ENCODE results near the gene NAPB. TPM values are rescaled to one million over a fixed set of nuclear protein-coding genes. Genes with fewer than 3 reads are reported as not detected.

Gene NAPB
- total and polyA plus RNA-seq, 2 experiments from 2014 or later, result 7.3 to 11.2 TPM

DNA sequence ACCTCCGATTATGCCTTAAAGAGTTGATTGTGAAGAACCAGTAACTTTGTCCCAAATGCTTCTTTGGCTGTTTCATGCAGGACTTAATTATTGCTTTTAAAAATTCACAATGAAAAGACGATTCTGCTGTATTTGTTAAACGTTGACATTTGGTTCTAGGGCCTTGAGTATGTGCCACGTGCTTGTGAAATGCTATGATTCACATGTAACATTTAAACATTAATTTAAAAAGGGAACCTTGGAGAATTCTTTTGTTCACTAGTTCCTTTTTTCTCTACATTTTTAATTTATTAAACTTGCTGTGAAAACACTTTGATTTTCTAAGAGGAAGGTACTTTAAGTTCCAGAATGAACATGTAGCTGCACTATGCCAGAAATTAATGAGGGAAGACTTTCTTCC, 49.8 kb downstream of the NAPB start:
- TF ChIP-seq EZH2phosphoT487 (IDR thresholded peaks at IDR 0.05; ENCODE audit: low read depth, severe bottlenecking, unreplicated experiment) (no peak), EZH2 (IDR thresholded peaks at IDR 0.05; ENCODE audit: borderline replicate concordance) (no peak), CTCF (IDR thresholded peaks at IDR 0.05; ENCODE audit: poor library complexity) (no peak)
- H3K9me3 ChIP-seq (ENCODE audit: low read depth), result no peaks in the 10 kb centered on the region
- H2AFZ ChIP-seq, result no peak overlapping the region
- peaks cover 25% of the 10 kb centered on the region for H3K79me2 ChIP-seq
- no peak overlapping the region for H3K4me3 ChIP-seq
- DNase-seq (ENCODE audit: low spot score), result no peak
- no peaks in the 10 kb centered on the region for H3K36me3 ChIP-seq (replicated peaks; ENCODE audit: insufficient read depth, low read depth)
- H3K4me1 ChIP-seq (ENCODE audit: insufficient read depth), result no peaks in the 10 kb centered on the region
- no peaks in the 10 kb centered on the region for H3K9me2 ChIP-seq (replicated peaks; ENCODE audit: insufficient read depth)
- 92% methylated on average over 4 of the region's 4 CpGs for whole genome bisulfite sequencing (ENCODE audit: low lambda C conversion rate, missing lambda C conversion rate)
- H4K20me1 ChIP-seq (ENCODE audit: insufficient read depth, poor library complexity, severe bottlenecking), result peaks cover 18% of the 10 kb centered on the region
- no peak overlapping the region for H3K4me2 ChIP-seq
- no peak overlapping the region for H3K27ac ChIP-seq
- H3K27me3 ChIP-seq, result no peaks in the 10 kb centered on the region

GRCh38 chr20:23370873-23371272, 50.4 kb downstream of the NAPB start:
- no peaks in the 10 kb centered on the region for H3K4me1 ChIP-seq (ENCODE audit: insufficient read depth)
- no peak for DNase-seq (ENCODE audit: low spot score)
- no peak overlapping the region for H2AFZ ChIP-seq
- H3K9me3 ChIP-seq (ENCODE audit: low read depth), result no peaks in the 10 kb centered on the region
- no peaks in the 10 kb centered on the region for H3K36me3 ChIP-seq (replicated peaks; ENCODE audit: insufficient read depth, low read depth)
- H3K27ac ChIP-seq, result no peak overlapping the region
- no peaks in the 10 kb centered on the region for H3K27me3 ChIP-seq
- H4K20me1 ChIP-seq (ENCODE audit: insufficient read depth, poor library complexity, severe bottlenecking), result peaks cover 18% of the 10 kb centered on the region
- 85% methylated on average over 3 of the region's 3 CpGs for WGBS (ENCODE audit: low lambda C conversion rate, missing lambda C conversion rate)
- no peak overlapping the region for H3K4me2 ChIP-seq
- TF ChIP-seq EZH2 (IDR thresholded peaks at IDR 0.05; ENCODE audit: borderline replicate concordance) (no peak), EZH2phosphoT487 (IDR thresholded peaks at IDR 0.05; ENCODE audit: low read depth, severe bottlenecking, unreplicated experiment) (no peak), CTCF (IDR thresholded peaks at IDR 0.05; ENCODE audit: poor library complexity) (no peak)
- H3K9me2 ChIP-seq (replicated peaks; ENCODE audit: insufficient read depth), result no peaks in the 10 kb centered on the region
- H3K79me2 ChIP-seq, result peaks cover 31% of the 10 kb centered on the region
- H3K4me3 ChIP-seq, result no peak overlapping the region

DNA sequence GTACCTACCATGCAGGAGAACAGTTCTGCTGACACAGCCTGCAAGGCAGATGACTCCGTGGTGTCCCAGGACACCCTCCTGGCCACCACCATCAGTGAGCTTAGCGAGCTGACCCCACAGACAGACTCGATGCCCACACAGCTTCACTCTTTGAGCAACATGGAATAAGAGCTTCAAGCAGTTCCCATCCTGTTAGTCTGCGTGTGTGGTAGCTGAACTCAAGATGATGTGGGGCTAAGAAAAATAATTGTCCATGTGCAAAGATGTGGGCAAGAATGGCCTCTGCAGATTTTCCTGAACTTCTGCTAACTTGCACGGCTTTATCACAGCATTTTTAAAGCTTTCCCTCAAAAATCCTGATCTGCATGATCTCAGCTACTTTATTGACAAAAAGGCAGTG, 51.0 kb downstream of the NAPB start:
- H3K4me3 ChIP-seq, result no peak overlapping the region
- DNase-seq (ENCODE audit: low spot score), result no peak
- no peaks in the 10 kb centered on the region for H3K9me2 ChIP-seq (replicated peaks; ENCODE audit: insufficient read depth)
- no peaks in the 10 kb centered on the region for H3K9me3 ChIP-seq (ENCODE audit: low read depth)
- H2AFZ ChIP-seq, result no peak overlapping the region
- H3K79me2 ChIP-seq, result peaks cover 37% of the 10 kb centered on the region
- no peak overlapping the region for H3K4me2 ChIP-seq
- H4K20me1 ChIP-seq (ENCODE audit: insufficient read depth, poor library complexity, severe bottlenecking), result peaks cover 18% of the 10 kb centered on the region
- H3K36me3 ChIP-seq (replicated peaks; ENCODE audit: insufficient read depth, low read depth), result no peaks in the 10 kb centered on the region
- 95% methylated on average over 5 of the region's 5 CpGs for WGBS (ENCODE audit: low lambda C conversion rate, missing lambda C conversion rate)
- no peaks in the 10 kb centered on the region for H3K4me1 ChIP-seq (ENCODE audit: insufficient read depth)
- H3K27me3 ChIP-seq, result no peaks in the 10 kb centered on the region
- TF ChIP-seq EZH2phosphoT487 (IDR thresholded peaks at IDR 0.05; ENCODE audit: low read depth, severe bottlenecking, unreplicated experiment) (no peak), CTCF (IDR thresholded peaks at IDR 0.05; ENCODE audit: poor library complexity) (no peak), EZH2 (IDR thresholded peaks at IDR 0.05; ENCODE audit: borderline replicate concordance) (no peak)
- no peak overlapping the region for H3K27ac ChIP-seq
